HG02981 (cell line): ENCODE results near the gene SRL.
"Not testable (repeated sequence)": the region's sequence is repeated elsewhere in the genome, so short reads cannot be mapped to it uniquely, and the experiment has no call there.

Experiments used
- ATAC-seq: cut with Tn5 transposase; IDR thresholded peaks from one replicate; pipeline ENCODE4 v1.9.1; 2021; ENCODE audit warnings: mild to moderate bottlenecking, moderate library complexity; ENCODE audit not compliant: unreplicated experiment

Gene SRL

DNA sequence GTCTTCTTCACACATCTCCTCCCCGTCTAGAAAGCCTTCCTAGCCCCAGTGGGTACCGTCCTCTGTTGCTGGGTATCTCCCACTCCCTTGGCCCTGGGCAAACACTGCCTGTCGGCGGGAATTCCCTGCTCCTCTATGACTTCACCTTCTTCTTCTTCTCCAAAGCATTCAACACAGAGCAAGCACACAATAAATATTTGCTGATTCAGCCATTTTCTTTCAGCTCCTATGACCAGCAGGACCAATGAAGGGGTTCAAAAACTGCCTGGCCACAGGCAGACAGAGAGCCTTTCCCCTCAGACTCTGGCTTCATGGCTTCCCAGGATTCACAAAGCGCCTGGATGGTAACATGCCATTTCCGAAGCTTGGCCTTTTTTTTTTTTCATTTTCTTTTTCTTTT lies 72.5 kb downstream of the SRL start:
- no peak for ATAC-seq

DNA sequence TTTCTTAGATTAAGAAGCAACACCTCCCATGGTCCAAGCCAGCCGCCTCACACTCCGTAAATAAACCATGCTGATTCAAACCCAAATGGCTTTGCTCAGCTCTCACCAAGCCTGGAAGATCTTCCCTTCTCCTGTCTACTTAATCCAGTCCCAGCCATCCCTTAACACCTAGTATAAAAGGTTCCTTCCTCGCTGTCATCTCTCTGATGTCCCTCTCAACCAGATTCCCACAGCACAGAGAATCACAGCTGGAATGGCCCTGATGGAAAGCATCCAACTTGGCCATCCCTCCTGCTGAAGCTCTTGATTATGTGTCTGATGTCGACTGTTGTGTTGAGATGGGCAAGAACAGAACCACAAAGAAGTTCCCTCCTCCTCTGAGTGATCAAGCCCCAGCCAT lies 75.1 kb downstream of the SRL start:
- no peak for ATAC-seq

DNA sequence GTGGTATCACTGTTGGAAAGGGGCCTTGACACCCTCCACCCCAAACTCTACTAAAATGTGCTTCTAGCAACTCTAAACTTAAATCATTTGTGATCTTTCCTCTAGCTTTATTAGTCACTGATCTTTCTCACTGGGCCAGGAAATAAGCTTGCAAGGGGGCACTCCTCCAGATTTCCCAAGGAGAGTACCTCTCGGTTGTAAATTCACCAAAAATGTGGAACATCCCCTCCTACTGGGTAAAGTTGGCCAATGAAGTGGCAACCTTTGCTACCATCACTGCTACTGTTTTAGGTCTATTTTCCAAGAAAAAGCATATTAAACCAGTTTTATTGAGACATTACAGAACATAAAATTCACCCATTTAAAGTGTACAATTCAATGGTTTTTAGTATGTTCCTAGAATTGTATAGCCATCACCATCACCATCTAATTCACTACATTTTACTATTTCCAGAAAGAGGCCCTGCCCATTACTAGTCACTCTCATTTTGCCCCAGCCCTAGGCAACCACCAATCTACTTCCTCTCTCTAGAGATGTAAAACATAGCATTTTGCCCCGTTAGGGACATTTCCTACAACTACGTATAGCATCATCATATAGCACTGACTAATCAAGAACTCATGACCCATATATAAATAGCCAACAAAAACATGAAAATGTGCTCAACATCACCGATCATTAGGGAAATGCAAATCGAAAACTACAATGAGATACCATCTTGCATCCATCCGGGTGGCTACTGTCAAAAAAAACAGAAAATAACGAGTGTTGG lies 81.0 kb downstream of the SRL start:
- ATAC-seq: no peak

DNA sequence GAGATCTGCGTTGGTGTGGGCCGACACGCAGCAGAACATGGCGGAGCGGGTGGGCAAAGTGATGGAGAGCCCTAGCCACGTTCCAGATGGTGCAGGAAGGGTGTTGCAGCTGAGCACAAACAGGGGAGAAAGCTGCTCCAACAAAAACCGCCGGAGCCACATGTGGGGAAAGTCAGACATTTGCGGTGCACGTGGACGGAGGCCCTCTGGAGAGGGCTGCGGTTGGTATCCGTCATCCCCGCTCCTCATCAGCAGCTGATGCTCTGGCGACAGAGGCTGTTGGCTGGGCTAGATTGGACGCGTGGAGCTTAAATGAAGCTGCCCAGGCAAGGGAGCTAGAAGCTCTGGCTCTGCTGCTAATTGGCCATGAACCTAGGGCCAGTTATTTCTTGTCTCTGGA lies 82.2 kb downstream of the SRL start:
- ATAC-seq: no peak

GRCh38 chr16:4158143-4159093 lies 83.5 kb downstream of the SRL start:
- ATAC-seq: no peak

- no peak for ATAC-seq
Observed at GRCh38 chr16:4157376-4157825, 84.5 kb downstream of the SRL start.

GRCh38 chr16:4156503-4156902 lies 85.4 kb downstream of the SRL start:
- ATAC-seq: not testable (repeated sequence)

DNA sequence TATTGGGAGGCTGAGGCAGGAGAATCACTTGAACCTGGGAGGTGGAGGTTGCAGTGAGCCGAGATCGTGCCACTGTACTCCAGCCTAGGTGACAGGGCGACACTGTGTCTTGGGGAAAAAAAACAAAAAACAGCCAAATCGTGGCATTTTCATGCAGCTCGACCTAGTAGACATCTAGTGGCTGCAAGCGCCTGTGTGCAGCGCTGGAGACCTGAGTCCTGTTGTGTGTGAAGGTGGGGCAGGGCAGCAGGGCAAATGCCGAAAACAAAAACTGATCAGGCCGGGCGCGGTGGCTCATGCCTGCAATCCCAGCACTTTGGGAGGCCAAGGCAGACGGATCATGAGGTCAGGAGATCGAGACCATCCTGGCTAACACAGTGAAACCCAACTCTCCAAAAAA lies 88.5 kb downstream of the SRL start:
- not testable (repeated sequence) for ATAC-seq

- ATAC-seq: no peak
Observed at GRCh38 chr16:4152267-4152666, 89.6 kb downstream of the SRL start.

- ATAC-seq: no peak
Observed at GRCh38 chr16:4147236-4147635, 94.6 kb downstream of the SRL start.

DNA sequence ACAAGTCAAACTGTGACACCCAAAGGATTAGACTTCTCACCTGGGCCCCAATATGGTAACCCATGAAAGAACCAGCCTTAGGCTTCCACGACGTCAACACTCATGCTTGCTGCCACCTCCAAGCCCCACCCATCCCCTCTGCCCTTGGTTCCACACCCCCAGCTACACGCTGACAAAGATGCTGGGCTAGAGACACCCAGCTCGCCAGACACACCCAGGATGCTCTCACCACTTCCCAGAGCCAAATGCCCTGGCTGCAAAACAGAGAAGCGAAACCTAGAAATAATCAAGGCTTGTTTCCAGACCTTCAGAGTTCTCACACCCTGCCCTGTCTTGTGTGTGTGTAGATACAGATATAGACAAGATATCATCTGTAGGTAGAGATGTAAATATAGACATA lies 99.6 kb downstream of the SRL start:
- no peak for ATAC-seq

DNA sequence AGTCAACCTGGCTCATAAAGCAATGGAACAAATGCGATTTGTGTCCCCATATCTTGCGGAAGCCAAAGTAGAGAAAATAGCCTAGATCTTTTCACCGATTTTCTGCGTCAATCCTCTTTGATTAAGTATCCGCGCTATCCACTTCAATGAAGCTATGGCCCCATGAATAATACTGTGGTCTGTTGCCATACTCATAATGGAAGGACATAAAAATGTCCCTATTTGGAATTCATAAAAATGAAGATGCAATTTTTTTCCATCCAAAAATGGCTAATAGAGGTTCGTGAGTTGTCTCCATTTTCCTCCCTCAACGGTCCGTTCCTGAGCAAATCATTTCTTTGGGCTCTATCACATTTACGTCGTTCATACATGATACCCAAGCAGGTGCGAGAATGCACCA lies 100.3 kb downstream of the SRL start:
- no peak for ATAC-seq

DNA sequence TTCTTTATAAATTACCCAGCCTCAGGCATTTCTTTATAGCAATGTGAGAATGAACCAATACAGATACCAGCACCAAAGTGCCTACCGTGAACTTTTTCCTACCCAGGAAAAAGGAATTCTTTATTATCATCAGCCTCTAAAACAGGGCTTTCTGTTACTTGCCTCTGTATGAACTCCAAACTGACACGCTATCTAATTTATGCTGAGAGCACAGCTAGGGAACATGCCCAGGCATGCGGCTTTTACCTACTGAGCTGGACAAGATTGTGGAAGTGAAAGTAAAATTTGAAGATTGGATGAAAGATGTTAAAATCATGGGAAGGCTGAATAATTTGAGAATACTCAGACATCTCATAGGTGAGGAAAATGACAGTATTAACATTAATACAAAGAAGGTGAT lies 101.2 kb downstream of the SRL start:
- ATAC-seq: no peak

- ATAC-seq: no peak
Observed at GRCh38 chr16:4139968-4140367, 101.9 kb downstream of the SRL start.
